Measurements from ENCODE around the gene PALS2. TPM values are rescaled to one million over a fixed set of nuclear protein-coding genes. Genes with fewer than 3 reads are reported as not detected.

The PALS2 gene
- total RNA-seq, 4 donors from 2014 or later: 5.6 to 6.4 (median 6.0) TPM

DNA sequence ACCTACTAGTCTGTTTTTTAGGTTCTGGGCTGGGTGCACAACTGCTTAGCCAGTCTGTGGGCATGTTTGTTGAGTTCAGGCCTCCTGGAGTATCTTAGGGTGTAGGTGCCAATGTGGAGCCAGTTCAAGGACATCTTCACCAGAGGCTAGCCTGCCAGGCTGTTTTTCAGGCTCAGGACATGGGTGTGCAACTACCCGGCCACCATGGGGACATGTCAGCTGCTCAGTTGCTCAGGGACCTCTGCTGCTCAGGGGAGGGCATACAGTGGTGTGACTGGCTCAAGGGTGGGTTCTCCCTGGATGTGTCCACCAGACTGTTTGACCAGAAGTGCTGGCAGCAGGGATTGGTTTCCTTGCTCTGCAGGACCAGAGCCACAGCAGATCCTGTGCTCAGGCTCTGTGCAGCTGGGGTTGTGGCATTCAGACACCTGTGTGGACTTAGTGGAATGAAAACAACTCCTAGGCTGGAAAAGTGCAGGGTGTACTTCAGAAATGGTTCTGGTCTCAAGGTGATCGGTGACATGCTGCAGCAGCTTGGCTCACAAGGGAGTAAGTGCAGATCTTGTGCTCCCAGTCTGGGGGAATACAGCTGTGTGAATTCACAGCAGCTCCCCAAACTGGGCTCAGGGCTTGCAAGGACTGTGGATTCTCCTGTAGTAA is 44.8 kb downstream of the PALS2 start:
- no peak for DNase-seq (ENCODE audit: low spot score in 2 of 2)
- Histone ChIP-seq H3K4me1 (no peaks in the 10 kb centered on the region), H3K36me3 (no peaks in the 10 kb centered on the region), H3K27me3 (no peaks in the 10 kb centered on the region), H3K4me3 (no peak overlapping the region), H3K27ac (no peak overlapping the region), H3K9me3 (no peaks in the 10 kb centered on the region)
- WGBS: 94% methylated on average over 2 of the region's 2 CpGs
- TF ChIP-seq POLR2A (IDR thresholded peaks at IDR 0.05) (no peak), POLR2AphosphoS5 (IDR thresholded peaks at IDR 0.05) (no peak), EP300 (IDR thresholded peaks at IDR 0.05) (no peak)
- TF ChIP-seq, protein P1, sequence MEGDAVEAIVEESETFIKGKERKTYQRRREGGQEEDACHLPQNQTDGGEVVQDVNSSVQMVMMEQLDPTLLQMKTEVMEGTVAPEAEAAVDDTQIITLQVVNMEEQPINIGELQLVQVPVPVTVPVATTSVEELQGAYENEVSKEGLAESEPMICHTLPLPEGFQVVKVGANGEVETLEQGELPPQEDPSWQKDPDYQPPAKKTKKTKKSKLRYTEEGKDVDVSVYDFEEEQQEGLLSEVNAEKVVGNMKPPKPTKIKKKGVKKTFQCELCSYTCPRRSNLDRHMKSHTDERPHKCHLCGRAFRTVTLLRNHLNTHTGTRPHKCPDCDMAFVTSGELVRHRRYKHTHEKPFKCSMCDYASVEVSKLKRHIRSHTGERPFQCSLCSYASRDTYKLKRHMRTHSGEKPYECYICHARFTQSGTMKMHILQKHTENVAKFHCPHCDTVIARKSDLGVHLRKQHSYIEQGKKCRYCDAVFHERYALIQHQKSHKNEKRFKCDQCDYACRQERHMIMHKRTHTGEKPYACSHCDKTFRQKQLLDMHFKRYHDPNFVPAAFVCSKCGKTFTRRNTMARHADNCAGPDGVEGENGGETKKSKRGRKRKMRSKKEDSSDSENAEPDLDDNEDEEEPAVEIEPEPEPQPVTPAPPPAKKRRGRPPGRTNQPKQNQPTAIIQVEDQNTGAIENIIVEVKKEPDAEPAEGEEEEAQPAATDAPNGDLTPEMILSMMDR (IDR thresholded peaks at IDR 0.05): no peak

- no peak for DNase-seq (ENCODE audit: low spot score in 2 of 2)
- no peaks in the 10 kb centered on the region for H3K36me3 ChIP-seq
- WGBS: 89% methylated on average over 3 of the region's 3 CpGs
- no peak overlapping the region for H3K4me3 ChIP-seq
- no peaks in the 10 kb centered on the region for H3K4me1 ChIP-seq
- H3K9me3 ChIP-seq: no peaks in the 10 kb centered on the region
- TF ChIP-seq EP300 (IDR thresholded peaks at IDR 0.05) (no peak), POLR2A (IDR thresholded peaks at IDR 0.05) (no peak), POLR2AphosphoS5 (IDR thresholded peaks at IDR 0.05) (no peak)
- TF ChIP-seq, protein P1 (IDR thresholded peaks at IDR 0.05): no peak
- no peak overlapping the region for H3K27ac ChIP-seq
- H3K27me3 ChIP-seq: no peaks in the 10 kb centered on the region
Measured at GRCh38 chr7:24619978-24620377, 46.7 kb downstream of the PALS2 start.

- no peak for DNase-seq (ENCODE audit: low spot score in 2 of 2)
- Histone ChIP-seq H3K36me3 (no peaks in the 10 kb centered on the region), H3K27me3 (no peaks in the 10 kb centered on the region), H3K9me3 (no peaks in the 10 kb centered on the region), H3K4me3 (no peak overlapping the region), H3K4me1 (no peaks in the 10 kb centered on the region), H3K27ac (no peak overlapping the region)
- 76% methylated on average over 1 of the region's 1 CpG for WGBS
- TF ChIP-seq POLR2A (IDR thresholded peaks at IDR 0.05) (no peak), POLR2AphosphoS5 (IDR thresholded peaks at IDR 0.05) (no peak), EP300 (IDR thresholded peaks at IDR 0.05) (no peak)
- TF ChIP-seq, protein P1 (IDR thresholded peaks at IDR 0.05): no peak
Measured at GRCh38 chr7:24622646-24623182, 49.5 kb downstream of the PALS2 start.

Other genes with a start within 250 kb of the PALS2 start
- 1 to 10 TPM; 1.4 to 7.2 (median 2.5) TPM for gene GSDME, start 184.0 kb downstream of the PALS2 start, total RNA-seq

Measured in suprapubic skin (tissue), 4 donors.